Spleen (tissue), 11 donors: ENCODE data around the gene PRR22. TPM values are rescaled to one million over a fixed set of nuclear protein-coding genes. Genes with fewer than 3 reads are reported as not detected.

Experiments used
- DNase-seq: peaks from one replicate; pipeline ENCODE4 v3.0.0-alpha.2; 2020
- H3K27ac ChIP-seq, 8 donors: fragments of 200-600 bp; sonication (generic) in 7 of 8; 1 replicate in 4 of 8; 2 replicates in 4 of 8; pipeline versions ENCODE4 v1.5.0 to v1.8.0; 2016 to 2021; ENCODE audit warnings: inconsistent platforms in 4 of 8, mild to moderate bottlenecking in 4 of 8, moderate library complexity in 1 of 8
- H3K27me3 ChIP-seq, 7 donors: fragments of 200-600 bp; sonication (generic) in 6 of 7; replicated peaks in 1 of 7; 1 replicate in 4 of 7; 2 replicates in 3 of 7; pipeline versions ENCODE4 v1.5.0 to v1.8.0; 2016 to 2021; ENCODE audit warnings: inconsistent platforms in 3 of 7, mild to moderate bottlenecking in 1 of 7
- H3K36me3 ChIP-seq, 6 donors: fragments of 200-600 bp; sonication (generic) in 5 of 6; 1 replicate in 4 of 6; 2 replicates in 2 of 6; pipeline versions ENCODE4 v1.5.0 to v1.8.0; 2016 to 2021; ENCODE audit warnings: inconsistent platforms in 2 of 6
- H3K4me1 ChIP-seq, 6 donors: fragments of 200-600 bp; sonication (generic) in 5 of 6; 1 replicate in 3 of 6; 2 replicates in 3 of 6; pipeline versions ENCODE4 v1.5.0 to v1.8.0; 2016 to 2021; ENCODE audit warnings: inconsistent platforms in 3 of 6
- H3K4me3 ChIP-seq, 8 donors: fragments of 200-600 bp; sonication (generic) in 7 of 8; 1 replicate in 4 of 8; 2 replicates in 4 of 8; pipeline versions ENCODE4 v1.5.0 to v1.8.0; 2016 to 2021; ENCODE audit warnings: inconsistent platforms in 4 of 8, mild to moderate bottlenecking in 4 of 8, moderate library complexity in 2 of 8
- H3K9me3 ChIP-seq, 8 donors: fragments of 200-600 bp; sonication (generic) in 7 of 8; 1 replicate in 4 of 8; 2 replicates in 4 of 8; pipeline versions ENCODE4 v1.5.0 to v1.8.0; 2016 to 2021; ENCODE audit warnings: inconsistent platforms in 4 of 8
- POLR2A ChIP-seq, 3 donors: fragments of 450-650 bp; IDR thresholded peaks; one replicate each; pipeline ENCODE4 v1.5.1; 2017; ENCODE audit warnings: antibody characterized with exemption in 3 of 3, mild to moderate bottlenecking in 1 of 3
- POLR2AphosphoS5 ChIP-seq, 3 donors: sonication (generic); formaldehyde crosslinking; IDR thresholded peaks; one replicate each; pipeline ENCODE4 v1.5.1; 2017; ENCODE audit warnings: antibody characterized with exemption in 3 of 3
- WGBS, 5 donors: extraction: QIAGEN DNeasy Blood & Tissue Kit in 3 of 5; methylation state at CpG; one replicate each; pipeline versions ENCODE4 v1.1.5 to v1.1.7; 2013 to 2018; 5-methylcytosine and 5-hydroxymethylcytosine counted together
- intact Hi-C: fragments of 100-400 bp; cut with DNase I; formaldehyde crosslinking; loops from one replicate; pipeline ENCODE4 v1.15.0; 2023; ENCODE audit warnings: low total_unique reads
- polyA plus RNA-seq, 3 donors: library from polyadenylated mRNA; stranded (reverse); fragments of 200-250 nt; gene quantifications; one replicate each; pipeline ENCODE4 v1.2.1, GENCODE V29; 2013
- total RNA-seq, 7 donors: library from RNA; depleted of rRNA in 3 of 7; stranded (reverse); fragments of >200 nt in 3 of 7; fragmentation: NEBNext Ultra II Directional in 4 of 7; extraction: Animal tissue kit (Norgen Biotek cat#: 25700) in 4 of 7; gene quantifications; one replicate each; pipeline versions ENCODE4 v1.1.0 to v1.2.1, GENCODE V29; 2016 to 2021
- TF ChIP-seq, protein P1 (sequence below), 11 experiments: fragments of 200-600 bp in 7 of 11; fragments of 450-650 bp in 4 of 11; sonication (generic) in 4 of 11; IDR thresholded peaks in 8 of 11; conservative IDR thresholded peaks in 3 of 11; 1 replicate in 7 of 11; 2 replicates in 4 of 11; pipeline versions ENCODE4 v1.4.0 to v1.8.0; 2016 to 2021; ENCODE audit warnings: antibody characterized with exemption in 11 of 11, inconsistent platforms in 4 of 11, mild to moderate bottlenecking in 1 of 11
- donor health status: healthy with polysubstance abuse.
- donor health status: DM: no; HTN: no; CAD: no; lungs with moderate emphysema.
- donor health status: DM: no; HTN: no; CAD: no.
- donor health status: Bipolar disorder and iron deficiency.
- donor health status: healthy.
- donor health status: DM: no; HTN: no; CAD: no.
- donor health status: DM: yes; HTN: yes; CAD: no.

PRR22 gene
- total and polyA plus RNA-seq, 10 donors, result 1.4 to 11.4 (median 4.3) TPM

- 57 to 69% (median 67%) methylated on average over 8 of the region's 8 CpGs for WGBS, 5 donors
- Histone ChIP-seq H3K27me3 (peaks cover 0 to 21% (median 0%) of the 10 kb centered on the region in 7 donors), H3K9me3 (peaks cover 0 to 4% (median 0%) of the 10 kb centered on the region in 8 donors), H3K4me1 (peaks cover 0 to 5% (median 3%) of the 10 kb centered on the region in 6 donors), H3K4me3 (no peak overlapping the region), H3K27ac (no peak overlapping the region), H3K36me3 (no peaks in the 10 kb centered on the region)
- intact Hi-C loops, result no loop called here
- TF ChIP-seq POLR2AphosphoS5 (IDR thresholded peaks at IDR 0.05) (no peak), POLR2A (IDR thresholded peaks at IDR 0.05) (no peak)
- TF ChIP-seq, protein P1, sequence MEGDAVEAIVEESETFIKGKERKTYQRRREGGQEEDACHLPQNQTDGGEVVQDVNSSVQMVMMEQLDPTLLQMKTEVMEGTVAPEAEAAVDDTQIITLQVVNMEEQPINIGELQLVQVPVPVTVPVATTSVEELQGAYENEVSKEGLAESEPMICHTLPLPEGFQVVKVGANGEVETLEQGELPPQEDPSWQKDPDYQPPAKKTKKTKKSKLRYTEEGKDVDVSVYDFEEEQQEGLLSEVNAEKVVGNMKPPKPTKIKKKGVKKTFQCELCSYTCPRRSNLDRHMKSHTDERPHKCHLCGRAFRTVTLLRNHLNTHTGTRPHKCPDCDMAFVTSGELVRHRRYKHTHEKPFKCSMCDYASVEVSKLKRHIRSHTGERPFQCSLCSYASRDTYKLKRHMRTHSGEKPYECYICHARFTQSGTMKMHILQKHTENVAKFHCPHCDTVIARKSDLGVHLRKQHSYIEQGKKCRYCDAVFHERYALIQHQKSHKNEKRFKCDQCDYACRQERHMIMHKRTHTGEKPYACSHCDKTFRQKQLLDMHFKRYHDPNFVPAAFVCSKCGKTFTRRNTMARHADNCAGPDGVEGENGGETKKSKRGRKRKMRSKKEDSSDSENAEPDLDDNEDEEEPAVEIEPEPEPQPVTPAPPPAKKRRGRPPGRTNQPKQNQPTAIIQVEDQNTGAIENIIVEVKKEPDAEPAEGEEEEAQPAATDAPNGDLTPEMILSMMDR (IDR thresholded peaks at IDR 0.05 in 8 of 11, conservative IDR thresholded peaks at IDR 0.05 in 3 of 11), result no peak
- DNase-seq, result no peak
Observed at GRCh38 chr19:5821521-5822180, 37.1 kb upstream of the PRR22 start.

GRCh38 chr19:5820785-5821184 is 36.2 kb upstream of the PRR22 start:
- Histone ChIP-seq H3K4me1 (no peaks in the 10 kb centered on the region), H3K27ac (no peak overlapping the region), H3K9me3 (peaks cover 0 to 4% (median 0%) of the 10 kb centered on the region in 8 donors), H3K36me3 (no peaks in the 10 kb centered on the region), H3K4me3 (no peak overlapping the region), H3K27me3 (peaks cover 0 to 28% (median 0%) of the 10 kb centered on the region in 7 donors)
- 46 to 69% (median 53%) methylated on average over 6 of the region's 6 CpGs for WGBS, 5 donors
- no peak for DNase-seq
- TF ChIP-seq POLR2A (IDR thresholded peaks at IDR 0.05) (no peak), POLR2AphosphoS5 (IDR thresholded peaks at IDR 0.05) (no peak)
- TF ChIP-seq, protein P1 (IDR thresholded peaks at IDR 0.05 in 8 of 11, conservative IDR thresholded peaks at IDR 0.05 in 3 of 11), result no peak
- intact Hi-C loops, result no loop called here

- no peak for DNase-seq
- no peak for TF ChIP-seq POLR2AphosphoS5 (IDR thresholded peaks at IDR 0.05)
- no peak for TF ChIP-seq POLR2A (IDR thresholded peaks at IDR 0.05)
- TF ChIP-seq, protein P1 (IDR thresholded peaks at IDR 0.05 in 8 of 11, conservative IDR thresholded peaks at IDR 0.05 in 3 of 11), result no peak
- WGBS, 5 donors, result 85 to 95% (median 88%) methylated on average over 9 to 10 of the region's 10 CpGs
- Histone ChIP-seq H3K36me3 (no peaks in the 10 kb centered on the region), H3K4me3 (no peak overlapping the region), H3K9me3 (no peaks in the 10 kb centered on the region), H3K27ac (no peak overlapping the region), H3K4me1 (no peaks in the 10 kb centered on the region), H3K27me3 (peaks cover 0 to 35% (median 0%) of the 10 kb centered on the region in 7 donors)
- intact Hi-C loops, result no loop called here
Observed at GRCh38 chr19:5818594-5818993, 34.0 kb upstream of the PRR22 start.

GRCh38 chr19:5817218-5817617 is 32.7 kb upstream of the PRR22 start:
- Histone ChIP-seq H3K27me3 (peaks cover 0 to 30% (median 0%) of the 10 kb centered on the region in 7 donors), H3K9me3 (no peaks in the 10 kb centered on the region), H3K4me3 (no peak overlapping the region), H3K27ac (no peak overlapping the region), H3K4me1 (no peaks in the 10 kb centered on the region), H3K36me3 (no peaks in the 10 kb centered on the region)
- TF ChIP-seq POLR2A (IDR thresholded peaks at IDR 0.05) (no peak), POLR2AphosphoS5 (IDR thresholded peaks at IDR 0.05) (no peak)
- TF ChIP-seq, protein P1 (IDR thresholded peaks at IDR 0.05 in 8 of 11, conservative IDR thresholded peaks at IDR 0.05 in 3 of 11), result no peak
- intact Hi-C loops, result no loop called here
- WGBS, 5 donors, result 90 to 98% (median 95%) methylated on average over 2 of the region's 2 CpGs
- no peak for DNase-seq
